ENCODE measurements around the gene SEMA5A. TPM values are rescaled to one million over a fixed set of nuclear protein-coding genes. Genes with fewer than 3 reads are reported as not detected.

Gene SEMA5A
- total RNA-seq, 1 donor from 2014 or later: 43.2 TPM

GRCh38 chr5:9125852-9126251, 420.0 kb downstream of the SEMA5A start:
- H3K36me3 ChIP-seq: no peaks in the 10 kb centered on the region
- H3K9me3 ChIP-seq (replicated peaks): no peaks in the 10 kb centered on the region
- intact Hi-C loops (cut with micrococcal nuclease): no loop called here
- no peaks in the 10 kb centered on the region for H3K27me3 ChIP-seq (ENCODE audit: low read depth)
- no peaks in the 10 kb centered on the region for H3K4me1 ChIP-seq
- H3K27ac ChIP-seq (replicated peaks): no peak overlapping the region
- no peak for DNase-seq
- no peak for TF ChIP-seq CTCF (IDR thresholded peaks at IDR 0.05; ENCODE audit: borderline replicate concordance)
- no peak overlapping the region for H3K4me3 ChIP-seq

- H3K4me1 ChIP-seq: no peaks in the 10 kb centered on the region
- intact Hi-C loops (cut with micrococcal nuclease): no loop called here
- H3K27ac ChIP-seq (replicated peaks): no peak overlapping the region
- no peak for TF ChIP-seq CTCF (IDR thresholded peaks at IDR 0.05; ENCODE audit: borderline replicate concordance)
- no peaks in the 10 kb centered on the region for H3K27me3 ChIP-seq (ENCODE audit: low read depth)
- DNase-seq: no peak
- H3K9me3 ChIP-seq (replicated peaks): no peaks in the 10 kb centered on the region
- H3K4me3 ChIP-seq: no peak overlapping the region
- no peaks in the 10 kb centered on the region for H3K36me3 ChIP-seq
These were observed 421.0 kb downstream of the SEMA5A start for GRCh38 chr5:9124838-9125237.

- no peak overlapping the region for H3K27ac ChIP-seq (replicated peaks)
- H3K27me3 ChIP-seq (ENCODE audit: low read depth): no peaks in the 10 kb centered on the region
- no peaks in the 10 kb centered on the region for H3K9me3 ChIP-seq (replicated peaks)
- H3K4me3 ChIP-seq: no peak overlapping the region
- no peak for TF ChIP-seq CTCF (IDR thresholded peaks at IDR 0.05; ENCODE audit: borderline replicate concordance)
- no peaks in the 10 kb centered on the region for H3K36me3 ChIP-seq
- intact Hi-C loops (cut with micrococcal nuclease): no loop called here
- H3K4me1 ChIP-seq: no peaks in the 10 kb centered on the region
- no peak for DNase-seq
These were observed 421.8 kb downstream of the SEMA5A start for GRCh38 chr5:9124071-9124470.

GRCh38 chr5:9122528-9122927, 423.3 kb downstream of the SEMA5A start:
- no peak for TF ChIP-seq CTCF (IDR thresholded peaks at IDR 0.05; ENCODE audit: borderline replicate concordance)

GRCh38 chr5:9121597-9121996, 424.3 kb downstream of the SEMA5A start:
- intact Hi-C loops (cut with micrococcal nuclease): no loop called here
- Histone ChIP-seq H3K36me3 (peaks cover 7% of the 10 kb centered on the region), H3K9me3 (replicated peaks) (no peaks in the 10 kb centered on the region), H3K4me1 (no peaks in the 10 kb centered on the region), H3K27me3 (ENCODE audit: low read depth) (no peaks in the 10 kb centered on the region), H3K4me3 (no peak overlapping the region), H3K27ac (replicated peaks) (no peak overlapping the region)
- no peak for DNase-seq
- no peak for TF ChIP-seq CTCF (IDR thresholded peaks at IDR 0.05; ENCODE audit: borderline replicate concordance)

More at GRCh38 chr5:9122528-9122927, 423.3 kb downstream of the SEMA5A start:
- Histone ChIP-seq H3K4me1 (no peaks in the 10 kb centered on the region), H3K36me3 (peaks cover 7% of the 10 kb centered on the region), H3K9me3 (replicated peaks) (no peaks in the 10 kb centered on the region), H3K4me3 (no peak overlapping the region), H3K27me3 (ENCODE audit: low read depth) (no peaks in the 10 kb centered on the region), H3K27ac (replicated peaks) (no peak overlapping the region)
- no peak for DNase-seq
- intact Hi-C loops (cut with micrococcal nuclease): no loop called here

DNA sequence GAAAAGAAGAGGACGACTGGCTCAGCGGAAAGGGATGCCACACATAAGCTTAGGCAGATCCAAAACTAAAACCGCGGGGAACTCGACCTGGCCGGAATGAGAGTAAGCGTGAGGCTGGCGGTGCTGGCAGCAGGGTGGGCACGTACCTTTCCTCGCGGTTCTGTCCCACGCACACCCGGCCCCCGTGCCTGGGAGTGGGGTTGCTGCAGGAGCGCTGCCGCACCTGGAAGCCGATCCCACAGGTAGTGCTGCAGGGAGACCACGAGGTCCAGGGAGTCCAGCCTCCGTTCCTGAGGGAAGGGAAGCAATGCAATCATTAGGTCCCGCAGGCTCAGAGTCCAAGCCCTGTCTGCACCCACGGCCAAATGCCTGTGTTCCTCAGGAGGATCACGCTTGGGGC, 427.0 kb downstream of the SEMA5A start:
- intact Hi-C loops (cut with micrococcal nuclease): no loop called here
- H3K27ac ChIP-seq (replicated peaks): no peak overlapping the region
- H3K4me1 ChIP-seq: no peaks in the 10 kb centered on the region
- peaks cover 23% of the 10 kb centered on the region for H3K36me3 ChIP-seq
- no peak overlapping the region for H3K4me3 ChIP-seq
- peaks cover 13% of the 10 kb centered on the region for H3K9me3 ChIP-seq (replicated peaks)
- H3K27me3 ChIP-seq (ENCODE audit: low read depth): no peaks in the 10 kb centered on the region
- DNase-seq: no peak
- no peak for TF ChIP-seq CTCF (IDR thresholded peaks at IDR 0.05; ENCODE audit: borderline replicate concordance)
